ENCODE data around the gene FSIP1.

The FSIP1 gene

GRCh38 chr15:39793923-39794322 lies 11.3 kb upstream of the FSIP1 start:
- Histone ChIP-seq H3K27me3 (ENCODE audit: control insufficient read depth, low read length) (peaks cover 12% of the 10 kb centered on the region), H3K9me3 (ENCODE audit: control insufficient read depth, insufficient read depth, low read length) (no peaks in the 10 kb centered on the region), H4K20me1 (ENCODE audit: control insufficient read depth, insufficient read depth, low read depth, low read length) (no peaks in the 10 kb centered on the region), H3K36me3 (ENCODE audit: control insufficient read depth, low read length) (no peaks in the 10 kb centered on the region), H3K4me2 (ENCODE audit: low read length) (no peak overlapping the region), H3K4me1 (ENCODE audit: control insufficient read depth, low read length) (no peaks in the 10 kb centered on the region), H3F3A (ENCODE audit: control insufficient read depth, insufficient read depth) (no peaks in the 10 kb centered on the region), H3K27ac (ENCODE audit: low read depth, low read length) (no peak overlapping the region), H3K79me2 (ENCODE audit: control insufficient read depth, low read length) (no peaks in the 10 kb centered on the region), H3K9me2 (replicated peaks; ENCODE audit: control insufficient read depth, low read length) (no peaks in the 10 kb centered on the region), H3K4me3 (ENCODE audit: low read length) (no peak overlapping the region)
- TF ChIP-seq CTCF (IDR thresholded peaks at IDR 0.05; ENCODE audit: low read depth, low read length, poor library complexity, severe bottlenecking) = no peak
- TF ChIP-seq EZH2phosphoT487 (IDR thresholded peaks at IDR 0.05; ENCODE audit: borderline replicate concordance, low read length) = no peak

GRCh38 chr15:39792844-39793335 lies 10.2 kb upstream of the FSIP1 start:
- H3K27ac ChIP-seq (ENCODE audit: low read depth, low read length) = no peak overlapping the region
- H3F3A ChIP-seq (ENCODE audit: control insufficient read depth, insufficient read depth) = no peaks in the 10 kb centered on the region
- H3K9me3 ChIP-seq (ENCODE audit: control insufficient read depth, insufficient read depth, low read length) = no peaks in the 10 kb centered on the region
- H3K4me1 ChIP-seq (ENCODE audit: control insufficient read depth, low read length) = no peaks in the 10 kb centered on the region
- no peak overlapping the region for H3K4me2 ChIP-seq (ENCODE audit: low read length)
- TF ChIP-seq CTCF (IDR thresholded peaks at IDR 0.05; ENCODE audit: low read depth, low read length, poor library complexity, severe bottlenecking) = no peak
- no peak for TF ChIP-seq EZH2phosphoT487 (IDR thresholded peaks at IDR 0.05; ENCODE audit: borderline replicate concordance, low read length)
- H3K4me3 ChIP-seq (ENCODE audit: low read length) = no peak overlapping the region
- no peaks in the 10 kb centered on the region for H3K79me2 ChIP-seq (ENCODE audit: control insufficient read depth, low read length)
- H3K9me2 ChIP-seq (replicated peaks; ENCODE audit: control insufficient read depth, low read length) = no peaks in the 10 kb centered on the region
- H3K27me3 ChIP-seq (ENCODE audit: control insufficient read depth, low read length) = peaks cover 12% of the 10 kb centered on the region
- H4K20me1 ChIP-seq (ENCODE audit: control insufficient read depth, insufficient read depth, low read depth, low read length) = no peaks in the 10 kb centered on the region
- H3K36me3 ChIP-seq (ENCODE audit: control insufficient read depth, low read length) = no peaks in the 10 kb centered on the region

- Histone ChIP-seq H3F3A (ENCODE audit: control insufficient read depth, insufficient read depth) (no peaks in the 10 kb centered on the region), H3K9me2 (replicated peaks; ENCODE audit: control insufficient read depth, low read length) (no peaks in the 10 kb centered on the region), H3K9me3 (ENCODE audit: control insufficient read depth, insufficient read depth, low read length) (no peaks in the 10 kb centered on the region), H3K36me3 (ENCODE audit: control insufficient read depth, low read length) (no peaks in the 10 kb centered on the region), H3K4me2 (ENCODE audit: low read length) (no peak overlapping the region), H3K27me3 (ENCODE audit: control insufficient read depth, low read length) (peaks cover 12% of the 10 kb centered on the region), H3K79me2 (ENCODE audit: control insufficient read depth, low read length) (no peaks in the 10 kb centered on the region), H3K27ac (ENCODE audit: low read depth, low read length) (no peak overlapping the region), H3K4me1 (ENCODE audit: control insufficient read depth, low read length) (peaks cover 3% of the 10 kb centered on the region; the same call in 1 of the 2 replicates), H3K4me3 (ENCODE audit: low read length) (no peak overlapping the region), H4K20me1 (ENCODE audit: control insufficient read depth, insufficient read depth, low read depth, low read length) (no peaks in the 10 kb centered on the region)
- TF ChIP-seq EZH2phosphoT487 (IDR thresholded peaks at IDR 0.05; ENCODE audit: borderline replicate concordance, low read length) (no peak), CTCF (IDR thresholded peaks at IDR 0.05; ENCODE audit: low read depth, low read length, poor library complexity, severe bottlenecking) (no peak)
These were observed 9.6 kb upstream of the FSIP1 start for GRCh38 chr15:39792025-39792843.

All from DOHH2 (cell line).